ENCODE measurements around the gene RAB8A. TPM values are rescaled to one million over a fixed set of nuclear protein-coding genes. Genes with fewer than 3 reads are reported as not detected.

Gene RAB8A
- polyA plus RNA-seq, 1 donor from 2014 or later, result 29.8 TPM

- Histone ChIP-seq H3F3A (ENCODE audit: insufficient read depth, low read length, poor library complexity, severe bottlenecking) (no peaks in the 10 kb centered on the region), H3K27ac (ENCODE audit: low read length) (no peak overlapping the region), H3K36me3 (ENCODE audit: insufficient read depth, low read length) (no peaks in the 10 kb centered on the region), H2AFZ (ENCODE audit: low read depth, low read length) (no peak overlapping the region), H3K27me3 (ENCODE audit: insufficient read depth, low read depth, low read length) (no peaks in the 10 kb centered on the region), H3K9me3 (ENCODE audit: low read length) (no peaks in the 10 kb centered on the region), H3K79me2 (replicated peaks; ENCODE audit: insufficient read depth, low read length) (no peaks in the 10 kb centered on the region), H3K4me3 (ENCODE audit: low read length) (no peak overlapping the region), H3K9me2 (ENCODE audit: insufficient read depth, low read length) (no peaks in the 10 kb centered on the region), H4K20me1 (ENCODE audit: insufficient read depth) (no peaks in the 10 kb centered on the region), H3K9ac (ENCODE audit: low read length) (no peak overlapping the region), H3K4me2 (ENCODE audit: low read length) (no peak overlapping the region)
- TF ChIP-seq SMC3 (conservative IDR thresholded peaks at IDR 0.05; ENCODE audit: poor library complexity) (no peak), TAF1 (IDR thresholded peaks at IDR 0.05; ENCODE audit: low read depth) (no peak), MXI1 (conservative IDR thresholded peaks at IDR 0.05; ENCODE audit: poor library complexity, severe bottlenecking) (no peak), EZH2 (IDR thresholded peaks at IDR 0.05; ENCODE audit: borderline replicate concordance, insufficient read depth, low read length, poor library complexity, severe bottlenecking) (no peak), REST (IDR thresholded peaks at IDR 0.05; ENCODE audit: borderline replicate concordance) (no peak), RAD21 (conservative IDR thresholded peaks at IDR 0.05) (no peak), CTCF (IDR thresholded peaks at IDR 0.05; ENCODE audit: poor library complexity, severe bottlenecking) (no peak), POLR2AphosphoS5 (IDR thresholded peaks at IDR 0.05) (no peak), EP300 (conservative IDR thresholded peaks at IDR 0.05; ENCODE audit: poor library complexity, severe bottlenecking) (no peak)
Measured at GRCh38 chr19:16139752-16140151, 28.1 kb downstream of the RAB8A start.

- Histone ChIP-seq H2AFZ (ENCODE audit: low read depth, low read length) (no peak overlapping the region), H3K9me3 (ENCODE audit: low read length) (no peaks in the 10 kb centered on the region)
- no peak for TF ChIP-seq EZH2 (IDR thresholded peaks at IDR 0.05; ENCODE audit: borderline replicate concordance, insufficient read depth, low read length, poor library complexity, severe bottlenecking)
- TF ChIP-seq POLR2AphosphoS5 (IDR thresholded peaks at IDR 0.05), result no peak
- TF ChIP-seq SMC3 (conservative IDR thresholded peaks at IDR 0.05; ENCODE audit: poor library complexity), result no peak
- TF ChIP-seq TAF1 (IDR thresholded peaks at IDR 0.05; ENCODE audit: low read depth), result no peak
- no peak for TF ChIP-seq REST (IDR thresholded peaks at IDR 0.05; ENCODE audit: borderline replicate concordance)
- TF ChIP-seq RAD21 (conservative IDR thresholded peaks at IDR 0.05), result no peak
- no peak for TF ChIP-seq EP300 (conservative IDR thresholded peaks at IDR 0.05; ENCODE audit: poor library complexity, severe bottlenecking)
- TF ChIP-seq CTCF (IDR thresholded peaks at IDR 0.05; ENCODE audit: poor library complexity, severe bottlenecking), result no peak
- no peak for TF ChIP-seq MXI1 (conservative IDR thresholded peaks at IDR 0.05; ENCODE audit: poor library complexity, severe bottlenecking)
Measured at GRCh38 chr19:16141043-16141442, 29.4 kb downstream of the RAB8A start.

More at GRCh38 chr19:16141043-16141442, 29.4 kb downstream of the RAB8A start:
- no peaks in the 10 kb centered on the region for H4K20me1 ChIP-seq (ENCODE audit: insufficient read depth)
- H3F3A ChIP-seq (ENCODE audit: insufficient read depth, low read length, poor library complexity, severe bottlenecking), result no peaks in the 10 kb centered on the region
- no peak overlapping the region for H3K9ac ChIP-seq (ENCODE audit: low read length)
- H3K79me2 ChIP-seq (replicated peaks; ENCODE audit: insufficient read depth, low read length), result no peaks in the 10 kb centered on the region
- H3K36me3 ChIP-seq (ENCODE audit: insufficient read depth, low read length), result no peaks in the 10 kb centered on the region
- no peaks in the 10 kb centered on the region for H3K27me3 ChIP-seq (ENCODE audit: insufficient read depth, low read depth, low read length)
- H3K4me3 ChIP-seq (ENCODE audit: low read length), result no peak overlapping the region
- H3K4me2 ChIP-seq (ENCODE audit: low read length), result no peak overlapping the region
- no peak overlapping the region for H3K27ac ChIP-seq (ENCODE audit: low read length)
- no peaks in the 10 kb centered on the region for H3K9me2 ChIP-seq (ENCODE audit: insufficient read depth, low read length)

Data from neural cell (in vitro differentiated cells).